Retinal pigment epithelial cell (primary cell): ENCODE data around the gene WDR5.

ENCODE experiments used
- DNase-seq: peaks from one replicate; pipeline ENCODE4 v3.0.0-alpha.2; 2010; ENCODE audit warnings: low read depth
- H3K4me3 ChIP-seq: 2 replicates; pipeline ENCODE4 v1.5.1; 2011; ENCODE audit warnings: mild to moderate bottlenecking, low read length, control low read depth, moderate library complexity
- TF ChIP-seq, protein P1 (sequence below): conservative IDR thresholded peaks from 2 replicates; pipeline ENCODE4 v1.5.1; 2011; ENCODE audit warnings: low read depth, low read length, control low read depth, inconsistent platforms

Gene WDR5

DNA sequence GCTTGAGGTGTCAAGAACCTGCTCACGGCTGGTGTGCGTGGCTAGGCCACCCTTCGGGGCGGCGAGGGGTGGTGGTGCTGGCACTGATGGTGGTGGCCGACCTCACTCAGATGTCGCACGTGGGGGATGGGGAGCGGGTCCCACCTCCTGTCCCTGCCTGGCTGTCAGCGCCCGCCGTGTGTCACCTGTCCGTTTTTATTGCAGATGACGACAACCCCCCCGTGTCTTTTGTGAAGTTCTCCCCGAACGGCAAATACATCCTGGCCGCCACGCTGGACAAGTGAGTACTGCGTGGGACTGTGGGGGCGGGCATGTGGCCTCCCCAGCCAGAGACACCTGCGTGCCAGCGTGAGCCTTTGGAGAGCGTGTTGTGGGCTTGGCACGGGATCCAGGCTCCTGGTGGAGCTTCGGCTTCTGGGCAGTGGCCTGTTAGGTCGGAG, 18.4 kb downstream of the WDR5 start:
- no peak overlapping the region for H3K4me3 ChIP-seq
- DNase-seq = no peak
- TF ChIP-seq, protein P1, sequence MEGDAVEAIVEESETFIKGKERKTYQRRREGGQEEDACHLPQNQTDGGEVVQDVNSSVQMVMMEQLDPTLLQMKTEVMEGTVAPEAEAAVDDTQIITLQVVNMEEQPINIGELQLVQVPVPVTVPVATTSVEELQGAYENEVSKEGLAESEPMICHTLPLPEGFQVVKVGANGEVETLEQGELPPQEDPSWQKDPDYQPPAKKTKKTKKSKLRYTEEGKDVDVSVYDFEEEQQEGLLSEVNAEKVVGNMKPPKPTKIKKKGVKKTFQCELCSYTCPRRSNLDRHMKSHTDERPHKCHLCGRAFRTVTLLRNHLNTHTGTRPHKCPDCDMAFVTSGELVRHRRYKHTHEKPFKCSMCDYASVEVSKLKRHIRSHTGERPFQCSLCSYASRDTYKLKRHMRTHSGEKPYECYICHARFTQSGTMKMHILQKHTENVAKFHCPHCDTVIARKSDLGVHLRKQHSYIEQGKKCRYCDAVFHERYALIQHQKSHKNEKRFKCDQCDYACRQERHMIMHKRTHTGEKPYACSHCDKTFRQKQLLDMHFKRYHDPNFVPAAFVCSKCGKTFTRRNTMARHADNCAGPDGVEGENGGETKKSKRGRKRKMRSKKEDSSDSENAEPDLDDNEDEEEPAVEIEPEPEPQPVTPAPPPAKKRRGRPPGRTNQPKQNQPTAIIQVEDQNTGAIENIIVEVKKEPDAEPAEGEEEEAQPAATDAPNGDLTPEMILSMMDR = no peak

DNA sequence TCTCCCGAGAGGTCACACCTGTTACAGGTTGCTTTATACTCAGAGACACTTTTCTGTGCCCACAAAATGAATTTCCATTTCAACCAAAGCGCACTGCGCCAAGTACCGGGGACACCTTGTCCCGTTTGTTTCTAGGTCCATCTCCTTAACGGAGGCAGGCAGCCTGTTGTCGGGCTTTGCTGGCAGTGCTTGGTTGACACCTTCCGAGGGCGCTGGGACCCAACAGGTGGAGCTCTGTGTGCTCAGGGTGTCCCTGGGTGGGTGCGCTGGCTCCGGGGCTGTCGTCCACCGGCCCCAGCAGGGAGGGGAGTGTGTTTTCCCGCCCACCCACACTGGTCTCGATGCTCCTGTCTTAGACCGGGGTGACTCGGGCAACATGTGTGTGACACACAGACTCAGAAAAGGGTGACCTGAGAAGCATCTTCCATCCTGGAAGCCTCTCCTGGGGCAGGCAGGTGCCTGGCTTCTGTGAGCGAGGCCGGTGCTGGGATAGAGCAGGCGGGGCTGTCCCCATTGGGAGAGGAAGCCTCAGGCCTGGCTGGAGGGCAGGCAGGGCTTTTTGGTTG, 20.0 kb downstream of the WDR5 start:
- no peak for DNase-seq
- H3K4me3 ChIP-seq = no peak overlapping the region
- TF ChIP-seq, protein P1 = no peak

DNA sequence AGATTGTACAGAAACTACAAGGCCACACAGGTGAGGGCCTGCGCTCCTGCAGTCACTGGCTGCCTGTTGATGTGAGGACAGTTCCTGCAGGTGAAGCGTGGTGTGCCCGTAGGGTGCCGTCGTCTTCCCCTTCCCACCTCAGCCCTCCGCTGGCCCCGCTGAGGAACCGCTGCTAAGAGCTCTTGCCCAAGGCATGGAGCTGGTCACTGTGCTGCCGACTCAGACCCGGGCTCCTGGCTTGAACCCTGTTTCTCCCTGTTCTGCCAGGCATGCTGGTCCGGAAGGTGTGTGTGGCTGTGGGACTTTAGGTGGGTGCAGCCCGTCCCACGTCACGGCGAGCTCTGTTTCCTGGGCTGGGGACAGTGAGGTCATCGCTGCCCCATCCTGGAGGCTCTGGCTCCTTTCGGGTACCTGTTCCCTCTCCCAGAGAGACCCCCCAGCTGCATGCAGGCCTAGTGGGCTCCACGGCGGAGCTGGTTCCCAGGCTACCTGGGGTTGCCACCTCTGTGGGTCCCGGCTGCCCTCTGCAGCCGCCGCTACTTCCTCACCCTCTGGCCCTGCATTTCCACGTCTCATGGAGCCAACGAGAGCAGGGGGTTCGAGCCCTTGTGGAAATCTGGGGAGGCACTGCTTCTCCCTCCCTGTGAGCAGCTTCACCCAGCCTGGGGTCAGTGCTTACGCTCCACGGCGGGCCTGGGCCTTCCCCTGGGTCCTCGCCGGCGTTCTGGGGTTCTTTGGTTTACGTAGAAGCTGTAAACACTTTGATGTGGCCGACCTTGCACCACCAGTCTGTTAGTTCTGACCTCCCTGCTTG, 20.9 kb downstream of the WDR5 start:
- H3K4me3 ChIP-seq = no peak overlapping the region
- TF ChIP-seq, protein P1 = no peak
- no peak for DNase-seq

DNA sequence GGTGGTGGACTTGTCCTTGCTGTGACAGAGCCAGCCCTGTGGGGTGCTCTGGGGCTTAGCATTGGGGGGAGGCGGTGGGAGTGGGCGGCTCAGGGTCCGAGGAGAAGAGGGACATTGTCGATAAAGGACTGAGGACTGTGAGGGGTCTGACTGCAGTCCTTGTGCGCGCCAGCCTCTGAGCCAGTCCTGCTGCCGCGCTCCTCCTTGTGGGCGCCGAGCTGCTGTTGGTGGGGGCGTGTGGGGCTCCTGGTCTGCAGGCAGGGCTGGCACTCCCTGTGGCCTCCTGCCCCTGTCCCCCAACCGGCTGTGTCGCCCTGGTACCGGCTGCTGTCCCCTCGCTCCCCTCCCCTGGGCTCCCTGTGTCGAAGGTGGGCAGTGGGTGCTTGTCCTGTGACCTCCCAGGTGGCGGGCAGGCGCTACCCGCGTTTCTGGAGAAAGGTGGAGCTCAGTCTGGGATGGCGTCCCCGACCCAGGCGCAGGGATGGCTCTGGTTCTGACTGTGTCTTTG, 21.6 kb downstream of the WDR5 start:
- no peak for DNase-seq
- H3K4me3 ChIP-seq = no peak overlapping the region
- TF ChIP-seq, protein P1 = no peak

DNA sequence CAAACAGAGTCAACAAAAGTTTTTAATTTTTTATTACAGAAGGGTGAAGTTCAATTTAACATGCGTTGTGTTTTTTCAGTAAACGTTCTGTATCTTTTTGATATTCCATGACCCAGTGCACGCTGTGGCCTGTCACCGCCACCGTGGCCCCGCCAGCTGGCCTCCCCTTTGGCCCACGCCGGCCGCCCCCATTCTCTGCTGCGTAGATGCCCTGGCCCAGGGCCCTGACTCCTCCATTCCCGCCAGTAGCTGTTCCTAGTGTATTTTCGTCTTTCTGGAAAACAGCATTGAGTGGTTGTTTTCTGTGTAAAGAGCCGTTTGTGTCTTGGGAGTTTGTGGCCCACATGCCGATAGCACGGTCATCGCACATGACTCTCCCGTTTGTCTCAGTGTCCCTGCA, 22.4 kb downstream of the WDR5 start:
- TF ChIP-seq, protein P1 = no peak
- DNase-seq = no peak
- no peak overlapping the region for H3K4me3 ChIP-seq

DNA sequence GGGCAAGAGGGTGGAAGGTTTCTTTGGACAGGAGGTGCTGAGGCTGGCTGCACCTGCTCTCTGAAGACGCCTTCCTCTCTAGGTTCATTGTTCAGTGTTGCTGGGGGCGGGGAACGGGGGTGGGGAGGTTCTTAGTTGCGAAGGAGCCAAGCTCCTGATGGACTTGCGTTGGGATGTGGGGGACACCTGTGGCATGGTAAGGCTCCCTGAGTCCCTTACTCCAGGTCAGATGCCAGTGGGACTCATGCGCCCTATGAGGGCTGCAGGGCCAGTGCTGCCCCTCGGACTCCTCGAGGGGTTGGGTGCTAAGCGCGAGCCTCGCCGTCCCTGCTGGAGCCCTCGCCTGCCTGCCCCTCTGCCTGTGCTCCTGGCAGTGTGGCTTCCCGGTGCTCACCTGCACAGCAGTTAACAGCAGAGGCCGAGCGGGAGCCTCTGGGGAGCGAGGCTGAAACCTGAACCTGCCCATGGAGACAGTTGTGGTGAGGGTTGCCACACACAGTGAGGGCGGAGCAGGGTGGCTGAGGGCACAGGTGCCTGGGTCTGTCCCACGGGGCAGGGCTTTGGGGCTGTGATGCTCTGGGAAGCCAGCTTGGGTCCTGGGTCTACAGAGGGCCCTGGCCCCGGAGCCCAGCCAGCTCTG, 23.0 kb downstream of the WDR5 start:
- TF ChIP-seq, protein P1 = no peak
- no peak for DNase-seq
- no peak overlapping the region for H3K4me3 ChIP-seq
